HG03354 (cell line): ENCODE results near the gene TENM4.

ENCODE experiments used
- ATAC-seq: cut with Tn5 transposase; IDR thresholded peaks from one replicate; pipeline ENCODE4 v1.9.1; 2021; ENCODE audit warnings: mild to moderate bottlenecking; ENCODE audit not compliant: unreplicated experiment, poor library complexity, severe bottlenecking

TENM4 gene

DNA sequence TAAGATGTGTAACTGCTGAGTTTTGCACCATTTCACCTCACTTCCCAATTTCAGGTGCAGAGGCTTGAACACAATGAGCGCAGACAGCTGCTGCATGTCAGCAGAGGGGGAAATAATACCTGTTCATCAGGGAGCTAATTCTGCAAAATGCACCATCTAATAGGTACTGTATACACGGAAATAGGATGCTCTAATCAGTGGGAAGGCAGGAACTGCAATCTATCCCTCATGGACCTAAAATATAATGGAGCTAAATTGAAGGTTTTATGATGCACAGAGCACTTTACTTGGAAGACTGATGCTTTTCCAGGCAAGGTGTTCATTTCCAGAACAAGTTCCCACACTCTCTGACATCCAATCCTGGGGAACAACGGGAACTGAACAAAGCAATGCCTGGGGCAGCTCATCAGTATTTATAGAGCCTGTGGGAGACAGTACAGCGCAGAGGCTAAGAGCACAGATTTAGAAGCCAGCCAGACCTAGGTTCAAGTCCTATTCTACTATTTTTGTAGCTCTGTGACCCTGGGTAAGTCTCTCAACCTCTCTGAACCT is 78.5 kb downstream of the TENM4 start:
- no peak for ATAC-seq

DNA sequence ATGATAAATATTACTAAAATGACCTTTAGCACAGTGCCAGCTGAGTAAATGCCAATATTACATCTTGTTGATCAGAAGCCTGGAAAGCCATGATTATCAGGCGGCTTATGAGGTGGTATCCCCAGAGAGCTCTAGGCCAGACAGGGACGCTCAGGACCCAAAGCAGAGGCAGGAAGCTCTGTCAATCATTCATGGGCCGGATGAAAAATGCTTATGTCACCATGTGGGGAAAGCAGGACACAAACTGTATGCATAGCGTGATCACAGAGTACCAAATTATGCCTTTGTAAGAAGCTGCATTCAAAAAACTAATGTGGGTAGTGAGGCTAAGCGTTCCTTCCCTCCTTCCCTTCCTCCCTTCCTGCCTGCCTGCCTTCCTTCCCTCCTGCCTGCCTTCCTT is 82.6 kb downstream of the TENM4 start:
- no peak for ATAC-seq

DNA sequence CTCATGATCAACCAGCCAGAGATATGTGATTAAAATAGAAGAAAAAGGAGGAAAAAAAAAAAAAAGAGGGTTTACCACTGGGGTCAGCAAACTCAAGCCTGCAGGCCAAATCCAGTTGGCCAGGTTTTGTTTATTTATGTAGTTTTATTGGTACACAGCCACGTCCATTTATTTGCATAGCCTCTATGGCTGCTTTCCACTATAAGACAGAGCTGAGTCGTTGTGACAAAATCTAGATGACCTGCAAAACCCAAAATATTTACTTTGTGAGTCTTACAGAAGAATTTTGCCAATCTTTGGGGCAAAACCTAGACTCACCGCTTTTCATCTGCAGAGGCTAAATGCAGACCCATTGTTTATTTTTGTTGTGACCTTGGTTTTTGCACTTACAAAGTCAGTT is 87.1 kb downstream of the TENM4 start:
- ATAC-seq, result no peak

DNA sequence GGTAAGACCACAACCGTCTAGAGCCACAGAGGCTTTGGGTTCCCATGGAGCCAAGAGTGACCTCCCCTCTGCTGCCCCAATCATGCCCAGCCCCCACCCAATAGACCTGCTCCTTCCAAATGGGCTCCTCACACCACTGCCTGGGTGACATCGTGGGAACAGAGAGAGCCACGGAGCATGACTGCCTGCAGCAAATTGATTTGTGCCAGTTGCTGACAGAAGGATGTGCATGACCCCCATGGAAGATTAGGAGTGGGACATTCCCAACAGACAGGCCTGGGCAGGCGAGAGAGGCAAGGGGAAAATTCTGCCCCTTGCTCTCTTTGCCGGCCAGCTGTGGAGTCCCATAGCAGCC is 88.5 kb downstream of the TENM4 start:
- no peak for ATAC-seq

DNA sequence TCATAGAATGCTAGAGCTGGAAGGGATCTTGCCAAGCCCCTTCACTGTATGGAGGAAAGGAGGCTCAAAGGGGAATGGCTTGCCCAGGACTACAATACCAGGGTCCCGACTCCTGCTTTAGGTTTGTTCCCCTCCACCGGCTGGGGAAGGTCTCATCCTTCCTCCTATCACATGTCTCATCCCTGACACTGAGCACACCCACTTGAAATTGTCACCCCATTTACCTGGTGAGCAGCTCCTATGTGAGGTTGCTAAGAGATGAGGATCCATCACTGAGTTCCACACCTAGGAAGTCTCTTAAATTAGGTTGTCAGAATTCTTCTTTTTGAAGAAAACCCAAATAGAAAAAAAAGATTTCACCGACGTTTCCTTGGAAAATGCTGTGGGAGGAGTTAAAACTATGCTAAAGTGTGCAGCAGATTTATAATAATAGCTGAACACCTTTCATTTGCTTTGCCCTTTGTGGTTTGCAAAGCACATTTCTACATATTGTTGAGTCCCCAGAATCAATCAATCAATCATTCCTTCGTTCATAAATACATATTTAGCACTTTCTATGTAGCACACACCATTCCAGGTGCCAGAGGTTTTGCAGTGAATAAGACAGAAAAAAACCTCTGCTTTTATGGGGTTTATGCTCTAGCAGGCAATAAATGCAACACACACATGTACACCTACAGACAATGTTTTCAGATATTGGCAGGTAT is 91.7 kb downstream of the TENM4 start:
- ATAC-seq, result no peak

DNA sequence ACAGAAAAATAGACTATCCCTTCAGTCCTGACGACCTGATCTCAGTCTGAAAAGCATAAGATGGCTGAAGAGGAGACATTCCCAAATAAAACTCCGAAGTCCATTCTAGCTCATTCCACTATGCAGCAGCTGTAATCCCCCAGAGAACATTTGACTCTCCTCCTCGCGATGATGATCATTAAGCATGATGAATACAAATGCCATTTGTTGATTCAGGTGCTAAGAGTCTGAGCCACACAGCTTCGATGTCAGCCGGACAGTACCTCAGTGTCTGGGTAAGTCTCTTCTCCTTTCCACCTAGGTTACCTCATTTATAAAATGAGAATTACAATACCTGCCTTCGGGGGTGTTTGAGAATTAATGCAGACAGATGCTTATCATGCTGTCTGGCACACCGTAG is 94.8 kb downstream of the TENM4 start:
- ATAC-seq, result no peak

DNA sequence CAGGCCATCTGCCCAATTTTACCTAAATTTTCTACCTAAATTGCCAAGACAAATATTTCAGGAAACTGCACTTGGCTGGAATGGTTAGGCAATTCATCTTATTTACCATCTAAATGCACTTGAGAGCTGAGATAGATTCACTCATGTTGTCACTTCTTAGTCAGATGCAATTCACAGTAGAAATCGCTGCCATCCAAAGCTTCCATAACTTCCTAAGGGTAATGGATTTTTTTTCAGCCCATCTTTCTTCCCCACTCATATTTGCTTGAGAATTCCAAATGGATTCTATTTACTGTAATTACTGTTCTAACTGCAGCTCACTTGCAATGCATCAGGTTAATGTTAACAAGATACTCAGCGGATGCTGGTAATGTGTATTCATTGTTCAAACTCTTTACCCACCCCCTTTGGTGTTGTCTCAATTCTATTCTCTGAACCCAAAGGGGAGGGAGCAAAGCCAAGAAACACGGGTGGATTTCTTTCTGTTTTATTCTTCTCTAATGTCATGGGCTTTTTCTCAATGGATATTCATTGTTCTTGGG is 96.0 kb downstream of the TENM4 start:
- no peak for ATAC-seq

DNA sequence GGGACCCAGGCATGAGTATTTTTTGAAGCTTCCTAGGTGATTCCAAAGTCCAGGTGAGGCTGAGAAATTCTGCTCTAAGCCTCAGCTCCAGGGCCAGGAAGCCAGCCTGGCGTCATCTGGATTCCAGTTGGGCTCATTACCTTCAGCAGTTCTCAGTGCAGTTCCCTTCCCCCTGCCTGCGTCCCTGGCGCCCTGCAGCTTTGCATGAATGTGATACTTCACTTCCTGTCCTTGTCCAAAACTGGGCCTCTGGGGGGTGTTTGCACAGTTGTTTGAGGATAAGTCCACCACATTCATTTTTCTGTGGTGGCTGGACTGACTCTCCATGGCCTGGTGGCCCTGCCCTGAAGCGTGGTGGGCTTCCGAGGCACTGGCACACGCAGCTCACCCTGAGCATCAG is 98.1 kb downstream of the TENM4 start:
- no peak for ATAC-seq

DNA sequence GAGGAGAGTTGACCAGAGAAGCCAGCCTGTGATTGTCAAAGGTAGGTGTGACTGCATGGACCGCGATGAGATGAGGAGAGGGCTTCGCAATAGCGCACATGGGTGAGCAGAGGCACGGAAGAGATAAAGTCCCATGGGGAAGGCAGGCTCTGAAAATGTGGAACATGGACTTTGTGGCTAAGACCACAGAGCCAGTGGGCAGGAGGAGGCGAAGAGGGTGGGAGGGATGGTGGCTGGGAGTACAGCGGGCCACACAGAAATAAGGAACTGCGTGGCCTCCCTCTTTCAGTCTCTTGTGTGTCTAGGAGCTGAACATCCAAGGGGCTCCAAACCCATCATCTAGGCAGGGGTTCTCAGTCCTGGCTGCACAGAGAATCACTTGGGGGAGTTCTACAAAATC is 98.6 kb downstream of the TENM4 start:
- ATAC-seq, result no peak

DNA sequence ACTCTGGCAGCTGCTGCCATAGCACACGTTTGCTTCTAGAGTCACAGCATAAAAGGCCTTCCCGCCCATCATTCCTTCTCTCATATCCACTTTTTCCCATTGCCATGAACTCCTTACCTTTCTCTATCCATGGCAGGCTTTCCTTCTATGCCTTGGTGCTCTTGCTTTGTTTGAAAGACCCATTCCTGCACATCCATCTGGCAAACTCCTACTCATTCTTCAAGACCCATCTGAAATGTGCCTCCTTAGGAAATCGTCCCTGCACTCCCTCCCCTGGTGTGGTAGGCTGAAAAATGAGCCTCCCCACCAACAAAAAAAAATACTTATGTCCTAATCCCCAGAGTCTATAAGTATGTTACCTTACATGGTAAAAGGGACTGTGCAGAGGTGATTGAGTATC is 100.3 kb downstream of the TENM4 start:
- no peak for ATAC-seq

DNA sequence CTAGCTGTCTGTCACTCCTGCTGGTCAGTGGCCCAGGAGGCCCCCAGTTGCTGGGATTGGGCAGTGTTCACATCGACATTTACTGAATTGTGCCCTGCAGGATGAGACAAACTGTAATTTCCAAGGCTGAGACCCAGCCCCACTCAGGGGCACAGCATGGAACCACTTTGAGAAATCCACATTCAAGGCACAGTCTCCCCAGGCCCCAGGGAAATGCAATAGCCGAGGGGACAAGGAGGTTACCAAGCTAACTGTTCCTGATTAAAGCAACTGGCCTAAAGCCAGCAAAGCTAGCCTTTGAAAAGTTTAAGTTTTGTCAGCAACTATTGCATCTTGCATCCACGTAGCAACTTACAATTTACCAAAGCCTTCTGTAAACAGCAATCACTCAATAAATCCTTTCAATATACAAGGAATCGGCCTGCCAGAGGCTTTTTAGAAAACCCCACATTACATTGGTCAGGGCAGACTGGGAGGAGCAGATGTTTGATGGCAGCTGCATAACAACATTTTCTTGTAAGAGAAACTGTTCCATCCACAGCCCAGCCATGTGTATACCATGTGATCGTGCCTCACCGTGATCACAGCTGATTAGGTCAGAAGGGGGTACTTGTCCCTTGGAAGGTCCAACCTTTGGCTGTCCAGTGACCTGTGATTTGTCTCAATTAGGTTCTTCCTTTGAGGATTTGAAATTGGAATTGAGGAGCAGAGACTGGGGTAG is 103.9 kb downstream of the TENM4 start:
- no peak for ATAC-seq

DNA sequence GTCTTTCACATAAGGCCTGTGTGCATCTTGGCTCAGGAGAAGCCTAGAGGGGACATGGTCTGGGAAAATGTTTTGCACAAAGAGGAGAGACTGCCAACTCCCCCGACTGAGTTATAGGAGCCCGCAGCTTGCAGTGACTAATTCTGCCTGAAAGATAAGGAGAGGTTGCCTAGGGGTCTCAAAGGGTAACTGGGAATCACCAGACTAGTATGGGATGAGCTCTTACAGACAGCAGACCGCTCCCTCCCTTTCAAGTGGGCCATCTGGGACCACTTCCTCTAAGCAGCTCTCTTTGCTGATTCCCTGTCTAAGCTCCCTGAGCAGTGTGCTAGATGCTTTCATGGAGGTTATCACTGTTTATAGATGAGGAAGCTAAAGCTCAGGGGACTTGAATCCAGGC is 105.1 kb downstream of the TENM4 start:
- no peak for ATAC-seq

DNA sequence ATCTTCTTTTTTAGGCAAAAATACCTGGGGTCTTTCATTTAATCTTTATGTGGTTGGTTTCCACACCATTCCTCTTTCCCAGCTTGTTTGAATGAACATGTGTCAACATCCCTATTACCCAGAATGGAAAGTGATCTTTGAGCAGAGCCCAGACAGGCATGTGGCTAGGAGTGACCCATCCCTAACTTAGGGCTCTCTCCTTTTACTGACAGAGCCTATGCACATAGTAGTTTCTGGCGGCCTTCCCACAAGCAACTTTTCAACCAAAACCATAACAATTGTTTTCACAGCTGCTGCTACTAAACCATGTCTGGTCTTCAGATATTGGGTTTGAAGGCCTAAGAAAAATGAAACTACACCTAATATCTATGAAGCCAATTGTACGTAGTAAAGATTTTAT is 107.5 kb downstream of the TENM4 start:
- ATAC-seq, result no peak

DNA sequence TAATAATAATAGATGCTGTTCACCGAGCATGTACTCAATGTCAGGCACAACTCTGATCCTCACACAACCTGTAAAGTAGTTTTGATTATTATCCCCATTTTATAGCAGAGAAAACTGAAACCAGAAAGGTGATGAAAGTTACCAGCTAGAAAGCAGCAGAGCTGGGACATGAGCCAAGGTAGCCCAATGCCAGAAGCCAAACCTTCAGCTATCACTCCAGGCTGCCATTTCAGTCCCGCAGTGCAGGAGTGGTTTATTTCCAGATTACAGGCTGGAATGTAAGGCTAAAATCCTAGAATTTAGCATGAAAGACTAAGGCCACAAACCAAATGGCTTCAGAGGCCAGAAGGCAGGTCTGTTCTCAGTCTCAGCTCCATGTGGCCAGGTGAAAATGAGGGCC is 108.8 kb downstream of the TENM4 start:
- no peak for ATAC-seq

DNA sequence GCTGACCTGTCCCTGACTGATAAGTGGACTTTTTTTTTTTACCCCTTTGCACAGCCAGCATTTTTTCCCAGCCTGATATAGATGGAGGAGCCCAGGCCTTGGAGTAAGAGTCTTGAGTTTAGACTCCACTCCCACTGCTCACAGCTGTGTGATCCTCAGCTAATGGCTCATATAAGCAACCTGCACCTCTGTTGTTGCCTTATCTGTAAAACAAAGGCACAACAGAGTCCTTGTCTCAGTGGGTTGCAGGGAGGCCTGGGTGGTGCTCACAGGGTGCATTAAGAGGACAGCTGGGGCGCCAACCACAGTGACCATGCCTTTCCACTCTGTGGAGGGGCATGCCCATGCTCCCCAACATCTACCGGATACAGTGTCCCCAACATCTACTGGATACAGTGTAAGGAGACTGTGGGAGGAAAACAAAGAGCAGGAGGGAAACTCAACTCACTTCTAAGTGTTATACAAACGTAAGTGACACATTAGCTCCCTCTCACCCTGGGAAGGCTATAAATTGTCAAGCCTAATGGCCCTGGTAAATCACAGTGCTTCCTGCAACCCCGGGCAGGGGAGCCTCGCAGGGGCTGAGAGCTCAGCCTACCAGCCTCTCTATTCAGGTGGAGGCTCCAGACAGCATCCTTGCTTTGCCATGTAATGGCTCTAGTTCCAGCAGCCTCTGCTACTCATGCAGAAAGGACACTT is 109.5 kb downstream of the TENM4 start:
- ATAC-seq, result no peak

DNA sequence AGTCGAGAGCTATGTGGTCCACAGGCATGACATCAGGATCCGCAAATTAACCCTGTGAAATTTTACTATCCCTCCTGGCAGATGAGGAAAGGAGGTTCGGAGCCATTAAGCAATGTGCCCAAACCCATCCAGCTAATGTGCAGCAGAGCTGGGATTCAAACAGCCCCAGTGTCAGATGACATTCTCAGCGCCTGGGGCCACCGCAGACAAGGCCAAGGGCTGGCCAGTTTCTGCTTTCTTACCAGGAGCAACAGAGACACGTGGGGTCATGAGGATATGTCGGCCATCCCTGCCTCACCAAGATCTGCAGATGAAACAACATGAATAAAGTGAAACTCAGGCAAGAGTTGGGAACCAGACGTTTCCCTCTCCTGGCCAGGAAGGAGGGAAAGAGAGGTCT is 110.2 kb downstream of the TENM4 start:
- no peak for ATAC-seq

DNA sequence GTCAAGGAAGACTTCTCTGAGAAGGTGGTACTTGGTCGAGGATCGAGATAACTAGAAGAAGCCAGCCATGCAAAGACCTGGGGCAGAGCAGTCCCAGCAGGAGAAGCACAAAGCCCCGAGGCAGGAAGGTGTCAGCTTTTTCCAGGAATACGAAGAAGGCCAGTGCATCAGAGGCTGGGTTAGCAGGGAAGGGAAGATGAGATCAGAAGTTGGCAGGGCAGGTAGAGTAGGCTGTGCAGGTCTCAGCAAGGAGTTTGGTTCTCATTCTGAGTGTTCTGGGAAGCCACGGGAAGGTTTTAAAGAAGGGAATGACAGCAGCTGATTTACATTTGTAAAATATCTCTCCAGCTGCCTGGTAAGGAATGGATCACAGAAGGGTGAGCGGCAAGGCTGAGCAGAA is 111.3 kb downstream of the TENM4 start:
- ATAC-seq, result no peak

DNA sequence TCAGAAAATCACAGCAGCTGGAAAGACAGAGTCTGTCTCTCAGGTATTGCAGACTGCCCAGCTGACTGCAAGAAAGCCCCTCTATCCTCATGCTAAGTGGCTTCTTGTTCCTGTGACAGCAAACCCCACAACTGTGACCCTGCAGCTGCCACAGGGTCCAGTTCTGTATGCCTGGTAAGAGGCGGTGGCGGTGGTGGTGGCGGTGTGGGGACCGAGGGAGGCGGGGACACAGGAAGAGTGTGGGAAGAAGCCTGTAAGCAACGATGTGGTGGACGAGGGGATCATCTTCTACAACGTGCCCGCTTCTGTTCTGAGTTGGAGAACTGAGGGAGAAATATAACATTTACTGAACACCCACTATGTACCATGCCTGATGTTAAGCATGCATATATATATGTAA is 112.4 kb downstream of the TENM4 start:
- no peak for ATAC-seq

DNA sequence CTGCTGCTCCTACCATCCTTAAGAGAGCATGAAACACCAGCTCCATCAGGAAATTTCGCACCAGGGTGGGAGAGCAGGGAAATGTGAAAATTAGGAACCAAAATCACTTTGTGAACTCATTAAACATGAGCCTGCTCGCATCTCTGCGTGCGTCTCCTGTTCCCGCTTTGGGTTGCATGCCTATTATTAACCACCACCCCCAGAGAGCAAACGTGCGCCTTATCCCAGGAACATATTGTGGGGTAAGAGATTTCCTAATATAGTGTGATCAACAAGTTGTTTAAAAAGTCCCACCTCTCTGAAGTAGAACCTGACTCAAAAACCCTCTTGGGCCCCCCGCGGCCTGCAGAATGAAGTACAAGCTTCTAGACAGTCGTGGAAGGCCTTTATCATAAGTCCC is 115.0 kb downstream of the TENM4 start:
- no peak for ATAC-seq

DNA sequence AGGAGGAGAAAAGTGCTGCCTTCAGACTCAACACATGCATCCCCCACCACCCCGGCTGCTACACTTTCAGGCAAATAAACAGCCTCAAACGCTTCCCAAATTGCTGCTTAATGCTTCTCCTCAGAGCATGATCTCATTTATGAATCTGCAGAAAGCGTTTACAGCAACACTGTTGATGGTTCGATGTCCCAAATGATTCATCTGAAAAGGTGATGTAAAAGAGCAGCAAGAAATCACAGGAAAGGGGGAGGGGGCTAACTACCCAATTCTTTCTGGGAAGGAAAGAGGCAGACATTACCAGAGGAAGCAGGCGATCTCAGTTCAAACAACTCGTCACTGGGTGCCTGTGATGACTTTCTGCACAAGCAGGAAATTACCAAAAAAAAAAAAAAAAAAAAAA is 119.6 kb downstream of the TENM4 start:
- no peak for ATAC-seq
